Neuronal stem cell (in vitro differentiated cells): Measurements from ENCODE around the gene RGP1.
A peak's percentile ranks its signal among the peaks of the same experiment; 100 is the strongest.

Source experiments
- DNase-seq: peaks from one replicate; pipeline ENCODE4 v3.0.0-alpha.2; 2013; ENCODE audit warnings: low spot score
- H2AFZ ChIP-seq: one replicate; pipeline ENCODE4 v1.6.1; 2013; ENCODE audit warnings: mild to moderate bottlenecking, low read length, inconsistent platforms
- H2AK5ac ChIP-seq: 2 replicates; pipeline ENCODE4 v1.6.1; 2013; ENCODE audit warnings: low read depth, mild to moderate bottlenecking, inconsistent platforms, low read length, moderate library complexity, mixed read lengths
- H2BK120ac ChIP-seq: 2 replicates; pipeline ENCODE4 v1.6.1; 2013; ENCODE audit warnings: low read depth, mild to moderate bottlenecking, inconsistent platforms, low read length, moderate library complexity, mixed read lengths
- H2BK12ac ChIP-seq: one replicate; pipeline ENCODE4 v1.6.1; 2013; ENCODE audit warnings: low read length, inconsistent platforms
- H2BK15ac ChIP-seq: 2 replicates; pipeline ENCODE4 v1.6.1; 2013; ENCODE audit warnings: mild to moderate bottlenecking, low read length, inconsistent platforms, mixed read lengths
- H2BK5ac ChIP-seq: one replicate; pipeline ENCODE4 v1.6.1; 2013; ENCODE audit warnings: inconsistent platforms, mild to moderate bottlenecking, low read length, moderate library complexity
- H3K14ac ChIP-seq: one replicate; pipeline ENCODE4 v1.6.1; 2013; ENCODE audit warnings: low read length, inconsistent platforms
- H3K18ac ChIP-seq: 2 replicates; pipeline ENCODE4 v1.6.1; 2013; ENCODE audit warnings: low read length, inconsistent platforms
- H3K23ac ChIP-seq: 2 replicates; pipeline ENCODE4 v1.6.1; 2013; ENCODE audit warnings: low read depth, mild to moderate bottlenecking, mixed read lengths, low read length, inconsistent platforms; ENCODE audit not compliant: poor library complexity
- H3K27ac ChIP-seq: replicated peaks from 3 replicates; pipeline ENCODE4 v1.5.1; 2013; ENCODE audit warnings: low read length, inconsistent platforms
- H3K27me3 ChIP-seq, 3 experiments: 2 replicates each; pipeline ENCODE4 v1.6.1; 2013; ENCODE audit warnings: low read length in 3 of 3, mild to moderate bottlenecking in 2 of 3, inconsistent platforms in 1 of 3, low read depth in 1 of 3, mixed read lengths in 1 of 3, moderate library complexity in 1 of 3; ENCODE audit not compliant: control insufficient read depth in 3 of 3, insufficient read depth in 3 of 3
- H3K36me3 ChIP-seq, 2 donors: replicated peaks in 1 of 2; 2 replicates each; pipeline ENCODE4 v1.6.1; 2013; ENCODE audit warnings: low read length in 2 of 2; ENCODE audit not compliant: control insufficient read depth in 2 of 2, insufficient read depth in 2 of 2
- H3K4ac ChIP-seq: 2 replicates; pipeline ENCODE4 v1.6.1; 2013; ENCODE audit warnings: inconsistent platforms, mild to moderate bottlenecking, low read length, moderate library complexity
- H3K4me1 ChIP-seq, 2 donors: 1 replicate in 1 of 2; 2 replicates in 1 of 2; pipeline ENCODE4 v1.6.1; 2013; ENCODE audit warnings: low read length in 2 of 2, low read depth in 1 of 2; ENCODE audit not compliant: control insufficient read depth in 2 of 2, insufficient read depth in 1 of 2
- H3K4me2 ChIP-seq: one replicate; pipeline ENCODE4 v1.6.1; 2013; ENCODE audit warnings: mild to moderate bottlenecking, low read length, inconsistent platforms; ENCODE audit not compliant: insufficient read depth, poor library complexity, severe bottlenecking
- H3K4me3 ChIP-seq, 2 donors: 2 replicates each; pipeline ENCODE4 v1.5.1; 2013; ENCODE audit warnings: low read length in 2 of 2, mild to moderate bottlenecking in 2 of 2, inconsistent platforms in 1 of 2, moderate library complexity in 1 of 2
- H3K79me1 ChIP-seq: one replicate; pipeline ENCODE4 v1.6.1; 2013; ENCODE audit warnings: low read depth, mild to moderate bottlenecking, inconsistent platforms, low read length, moderate library complexity
- H3K9ac ChIP-seq: one replicate; pipeline ENCODE4 v1.6.1; 2013; ENCODE audit warnings: mild to moderate bottlenecking, low read depth, low read length, inconsistent platforms; ENCODE audit not compliant: poor library complexity
- H3K9me3 ChIP-seq, 2 donors: replicated peaks in 1 of 2; 2 replicates each; pipeline versions ENCODE3 to v1.6.1; 2013; ENCODE audit warnings: low read length in 2 of 2, mild to moderate bottlenecking in 2 of 2, inconsistent platforms in 1 of 2, low read depth in 1 of 2, mixed read lengths in 1 of 2, moderate library complexity in 1 of 2; ENCODE audit not compliant: control insufficient read depth in 2 of 2, insufficient read depth in 1 of 2
- H4K8ac ChIP-seq: one replicate; pipeline ENCODE4 v1.6.1; 2013; ENCODE audit warnings: low read depth, mild to moderate bottlenecking, inconsistent platforms, low read length, moderate library complexity
- H4K91ac ChIP-seq: one replicate; pipeline ENCODE4 v1.6.1; 2013; ENCODE audit warnings: low read length, low read depth, mild to moderate bottlenecking, inconsistent platforms; ENCODE audit not compliant: poor library complexity
- WGBS, 2 donors: extraction: QIAGEN DNeasy Blood & Tissue Kit; methylation state at CpG; one replicate each; pipeline ENCODE4 v1.1.7; 2013; ENCODE audit warnings: missing lambda C conversion rate in 2 of 2, mixed read lengths in 1 of 2; ENCODE audit not compliant: insufficient read length in 2 of 2, insufficient replicate concordance in 1 of 2; ENCODE audit errors: extremely low coverage in 2 of 2; 5-methylcytosine and 5-hydroxymethylcytosine counted together

RGP1 gene

GRCh38 chr9:35703906-35704672 lies 45.0 kb upstream of the RGP1 start:
- WGBS, 2 donors, result no CpG with 5 or more reads among the region's 26 CpGs
- peaks cover 81 to 98% of the 10 kb centered on the region in 2 donors for H3K36me3 ChIP-seq
- H3K79me1 ChIP-seq, result no peaks in the 10 kb centered on the region

GRCh38 chr9:35705372-35705771 lies 43.7 kb upstream of the RGP1 start:
- Histone ChIP-seq H2AK5ac (no peak overlapping the region), H3K4me1 (no peaks in the 10 kb centered on the region), H3K27ac (no peak overlapping the region), H3K36me3 (peaks cover 72 to 94% of the 10 kb centered on the region in 2 donors), H2BK5ac (no peak overlapping the region), H3K4me2 (no peak overlapping the region), H2BK12ac (no peak overlapping the region), H4K8ac (no peak overlapping the region), H3K4ac (no peak overlapping the region), H3K4me3 (no peak overlapping the region), H3K79me1 (no peaks in the 10 kb centered on the region), H2AFZ (no peak overlapping the region), H3K14ac (no peak overlapping the region), H3K23ac (no peak overlapping the region), H2BK15ac (no peak overlapping the region), H3K9me3 (no peaks in the 10 kb centered on the region), H3K18ac (no peak overlapping the region), H4K91ac (no peak overlapping the region), H3K27me3 (no peaks in the 10 kb centered on the region), H2BK120ac (no peak overlapping the region), H3K9ac (no peak overlapping the region)
- DNase-seq, result no peak
- WGBS, 2 donors, result no CpG with 5 or more reads among the region's 8 CpGs

More at GRCh38 chr9:35703906-35704672, 45.0 kb upstream of the RGP1 start:
- H2BK5ac ChIP-seq, result no peak overlapping the region
- H3K9me3 ChIP-seq, result no peaks in the 10 kb centered on the region
- H3K18ac ChIP-seq, result no peak overlapping the region
- no peak overlapping the region for H2BK120ac ChIP-seq
- H2AFZ ChIP-seq, result no peak overlapping the region
- peak overlapping the region; percentile 3 for H3K9ac ChIP-seq
- peak overlapping the region in 1 of 2 donors; percentile 12 for H3K4me3 ChIP-seq
- H3K14ac ChIP-seq, result no peak overlapping the region
- H2BK12ac ChIP-seq, result no peak overlapping the region
- H3K23ac ChIP-seq, result no peak overlapping the region
- no peak overlapping the region for H2AK5ac ChIP-seq
- no peak overlapping the region for H3K4ac ChIP-seq
- no peak for DNase-seq
- H4K8ac ChIP-seq, result no peak overlapping the region
- no peak overlapping the region for H3K27ac ChIP-seq
- H4K91ac ChIP-seq, result no peak overlapping the region
- no peak overlapping the region for H2BK15ac ChIP-seq
- no peaks in the 10 kb centered on the region for H3K4me1 ChIP-seq
- no peaks in the 10 kb centered on the region for H3K27me3 ChIP-seq
- H3K4me2 ChIP-seq, result no peak overlapping the region

- H2AFZ ChIP-seq, result no peak overlapping the region
- H2BK5ac ChIP-seq, result no peak overlapping the region
- H3K36me3 ChIP-seq, result peaks cover 74 to 94% of the 10 kb centered on the region in 2 donors
- no peak for DNase-seq
- no peaks in the 10 kb centered on the region for H3K79me1 ChIP-seq
- no peak overlapping the region for H2BK15ac ChIP-seq
- no peak overlapping the region for H3K27ac ChIP-seq
- no peak overlapping the region for H2BK120ac ChIP-seq
- no peak overlapping the region for H3K23ac ChIP-seq
- H3K14ac ChIP-seq, result no peak overlapping the region
- H3K4me2 ChIP-seq, result no peak overlapping the region
- no peak overlapping the region for H2BK12ac ChIP-seq
- no peaks in the 10 kb centered on the region for H3K4me1 ChIP-seq
- H4K8ac ChIP-seq, result no peak overlapping the region
- no peaks in the 10 kb centered on the region for H3K27me3 ChIP-seq
- H3K18ac ChIP-seq, result no peak overlapping the region
- no peak overlapping the region for H4K91ac ChIP-seq
- H3K9me3 ChIP-seq, result no peaks in the 10 kb centered on the region
- H3K4ac ChIP-seq, result no peak overlapping the region
- no CpG with 5 or more reads among the region's 7 CpGs for WGBS, 2 donors
- H2AK5ac ChIP-seq, result no peak overlapping the region
- no peak overlapping the region for H3K9ac ChIP-seq
- H3K4me3 ChIP-seq, result no peak overlapping the region
Measured at GRCh38 chr9:35705836-35706430, 43.2 kb upstream of the RGP1 start.

GRCh38 chr9:35706951-35707350 lies 42.1 kb upstream of the RGP1 start:
- Histone ChIP-seq H4K91ac (no peak overlapping the region), H3K9ac (peak overlapping the region; percentile 3), H2BK5ac (no peak overlapping the region), H2BK120ac (no peak overlapping the region), H3K18ac (no peak overlapping the region), H3K4me3 (peak overlapping the region in 1 of 2 donors; percentile 35), H2BK12ac (no peak overlapping the region), H3K23ac (no peak overlapping the region), H4K8ac (no peak overlapping the region), H2BK15ac (no peak overlapping the region), H3K27ac (no peak overlapping the region), H3K79me1 (no peaks in the 10 kb centered on the region), H3K36me3 (peaks cover 75 to 94% of the 10 kb centered on the region in 2 donors), H3K4me2 (no peak overlapping the region), H3K4ac (no peak overlapping the region), H3K14ac (no peak overlapping the region), H3K27me3 (no peaks in the 10 kb centered on the region), H2AK5ac (no peak overlapping the region), H2AFZ (no peak overlapping the region), H3K9me3 (no peaks in the 10 kb centered on the region), H3K4me1 (no peaks in the 10 kb centered on the region)
- DNase-seq, result no peak
- WGBS, 2 donors, result no CpG with 5 or more reads among the region's 10 CpGs
